GM23248 (cell line): Measurements from ENCODE around the gene GSAP.

ENCODE experiments used
- EZH2 ChIP-seq: fragments of 200-600 bp; sonication (generic); IDR thresholded peaks from 2 replicates; pipeline ENCODE4 v1.6.1; 2018; ENCODE audit warnings: antibody characterized with exemption, mild to moderate bottlenecking; ENCODE audit not compliant: insufficient read depth, poor library complexity, severe bottlenecking
- EZH2phosphoT487 ChIP-seq: fragments of 200-600 bp; sonication (generic); IDR thresholded peaks from 2 replicates; pipeline ENCODE4 v1.6.1; 2018; ENCODE audit warnings: antibody characterized with exemption, moderate library complexity, mild to moderate bottlenecking, low read depth; ENCODE audit not compliant: insufficient read depth

DNA sequence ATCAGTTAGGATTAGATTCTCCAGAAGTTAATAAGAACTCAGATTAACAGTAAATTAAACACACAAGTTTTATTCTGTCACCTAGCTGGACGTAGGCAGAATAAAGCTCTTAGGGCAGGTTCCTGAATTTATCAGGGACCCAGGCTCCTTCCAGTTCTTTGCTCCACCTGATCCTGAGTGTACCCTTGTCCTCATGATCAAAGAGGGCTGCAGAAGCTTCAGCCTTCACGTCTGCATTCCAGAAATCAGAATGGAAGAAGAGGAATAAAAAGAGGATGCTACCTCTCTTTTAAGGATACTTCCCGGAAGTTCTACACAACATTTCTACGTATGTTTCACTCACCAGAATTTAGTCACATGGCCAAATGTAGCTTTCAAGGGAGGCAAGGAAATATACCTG is 1.7 kb upstream of the GSAP start:
- TF ChIP-seq EZH2 (no peak), EZH2phosphoT487 (no peak)
